Glutamatergic neuron (in vitro differentiated cells): ENCODE results near the gene EXOSC3. TPM values are rescaled to one million over a fixed set of nuclear protein-coding genes. Genes with fewer than 3 reads are reported as not detected.
A peak's percentile ranks its signal among the peaks of the same experiment; 100 is the strongest.
"Not testable (repeated sequence)": the region's sequence is repeated elsewhere in the genome, so short reads cannot be mapped to it uniquely, and the experiment has no call there.

ENCODE experiments used
- DNase-seq: peaks from one replicate; pipeline ENCODE4 v3.0.0; 2022
- H3K27ac Mint-ChIP-seq: one replicate; pipeline ENCODE4 v1.8.0; 2020; ENCODE audit warnings: mild to moderate bottlenecking, mixed read lengths, inconsistent platforms; ENCODE audit not compliant: unreplicated experiment
- H3K27me3 Mint-ChIP-seq: one replicate; pipeline ENCODE4 v1.8.0; 2020; ENCODE audit warnings: mild to moderate bottlenecking, moderate library complexity, mixed read lengths, inconsistent platforms; ENCODE audit not compliant: unreplicated experiment
- H3K36me3 Mint-ChIP-seq: one replicate; pipeline ENCODE4 v1.8.0; 2020; ENCODE audit warnings: mild to moderate bottlenecking, mixed read lengths, inconsistent platforms; ENCODE audit not compliant: unreplicated experiment
- H3K4me1 Mint-ChIP-seq: one replicate; pipeline ENCODE4 v1.8.0; 2020; ENCODE audit warnings: mild to moderate bottlenecking, low read depth, mixed read lengths, inconsistent platforms; ENCODE audit not compliant: unreplicated experiment
- H3K4me3 Mint-ChIP-seq: one replicate; pipeline ENCODE4 v1.8.0; 2020; ENCODE audit warnings: mild to moderate bottlenecking, mixed read lengths, inconsistent platforms; ENCODE audit not compliant: unreplicated experiment
- H3K9me3 Mint-ChIP-seq: one replicate; pipeline ENCODE4 v1.8.0; 2020; ENCODE audit warnings: mild to moderate bottlenecking, moderate library complexity, mixed read lengths, inconsistent platforms; ENCODE audit not compliant: unreplicated experiment
- long read RNA-seq: library from polyadenylated mRNA; unstranded; transcript quantifications from one replicate; pipeline ENCODE4 v2.0.0, GENCODE V29; 2020; ENCODE audit not compliant: unreplicated experiment
- total RNA-seq: library from RNA; stranded (reverse); fragmentation: NEBNext Ultra II Directional; extraction: Animal tissue kit (Norgen Biotek cat#: 25700); gene quantifications from one replicate; pipeline ENCODE4 v1.2.1, GENCODE V29; 2021; ENCODE audit not compliant: unreplicated experiment
- TF ChIP-seq, protein P1 (sequence below): fragments of 200-600 bp; sonication (generic); IDR thresholded peaks from one replicate; pipeline ENCODE4 v1.5.0; 2021; ENCODE audit not compliant: partially characterized antibody, unreplicated experiment

The EXOSC3 gene
- 45.4 TPM for total RNA-seq
- long read RNA-seq, transcript EXOSC3-202 (3 exons, 768 nt): minor isoform, 8 of 32 reads
- long read RNA-seq, transcript EXOSC3-201 (4 exons, 1,806 nt): major isoform, 10 of 32 reads
- long read RNA-seq, partial matches to known transcripts: 0 of 32 reads
- long read RNA-seq, other reads (novel, unspliced or antisense): 13 of 32 reads

DNA sequence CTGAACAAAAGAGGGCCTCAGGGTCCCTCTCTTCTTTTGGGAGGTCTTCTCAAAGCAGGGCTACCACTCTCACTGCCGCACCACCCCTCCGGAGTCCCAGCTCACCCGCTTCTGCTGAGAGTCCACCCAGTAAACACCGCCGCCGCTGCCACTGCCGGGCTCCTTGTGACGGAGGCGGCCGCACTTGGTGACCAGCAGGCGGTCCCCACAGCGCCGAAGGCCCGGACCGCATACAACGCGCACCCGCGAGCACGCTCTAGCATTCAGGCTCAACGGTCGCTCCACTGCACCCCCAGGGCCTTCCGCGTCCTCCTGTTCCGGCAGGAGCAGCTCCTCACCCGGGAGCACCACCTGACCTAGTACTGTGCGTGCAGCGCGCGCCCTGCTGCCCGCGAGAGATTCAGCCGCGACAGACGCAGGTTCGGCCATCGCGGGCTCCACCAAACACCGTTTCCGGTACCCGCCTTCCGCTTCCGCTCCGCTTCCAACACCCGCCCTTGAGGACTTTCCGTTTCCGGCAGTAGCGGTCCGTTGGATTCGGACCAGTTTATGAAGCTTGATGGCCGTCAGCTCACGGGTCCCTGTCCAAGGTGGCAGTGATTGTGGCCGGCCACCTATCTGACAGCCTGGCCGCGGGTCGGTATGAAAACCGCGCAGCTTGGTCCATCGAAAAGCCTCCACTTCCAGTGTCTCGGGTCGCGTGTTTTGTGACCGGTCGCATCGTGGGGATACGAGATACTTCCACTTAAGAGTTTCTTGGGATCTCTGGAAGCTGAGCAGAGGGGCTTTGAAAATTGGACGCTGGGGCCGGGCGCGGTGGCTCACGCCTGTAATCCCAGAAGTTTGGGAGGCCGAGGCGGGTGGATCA lies at the start of gene EXOSC3:
EXOSC3 (minus strand) TSS at position 449 of the 868 bp plus-strand sequence; CDS start at position 429, 20 bp downstream.
- peaks cover 12% of the 10 kb centered on the region for H3K4me1 Mint-ChIP-seq
- peaks cover 5% of the 10 kb centered on the region for H3K27me3 Mint-ChIP-seq
- TF ChIP-seq, protein P1, sequence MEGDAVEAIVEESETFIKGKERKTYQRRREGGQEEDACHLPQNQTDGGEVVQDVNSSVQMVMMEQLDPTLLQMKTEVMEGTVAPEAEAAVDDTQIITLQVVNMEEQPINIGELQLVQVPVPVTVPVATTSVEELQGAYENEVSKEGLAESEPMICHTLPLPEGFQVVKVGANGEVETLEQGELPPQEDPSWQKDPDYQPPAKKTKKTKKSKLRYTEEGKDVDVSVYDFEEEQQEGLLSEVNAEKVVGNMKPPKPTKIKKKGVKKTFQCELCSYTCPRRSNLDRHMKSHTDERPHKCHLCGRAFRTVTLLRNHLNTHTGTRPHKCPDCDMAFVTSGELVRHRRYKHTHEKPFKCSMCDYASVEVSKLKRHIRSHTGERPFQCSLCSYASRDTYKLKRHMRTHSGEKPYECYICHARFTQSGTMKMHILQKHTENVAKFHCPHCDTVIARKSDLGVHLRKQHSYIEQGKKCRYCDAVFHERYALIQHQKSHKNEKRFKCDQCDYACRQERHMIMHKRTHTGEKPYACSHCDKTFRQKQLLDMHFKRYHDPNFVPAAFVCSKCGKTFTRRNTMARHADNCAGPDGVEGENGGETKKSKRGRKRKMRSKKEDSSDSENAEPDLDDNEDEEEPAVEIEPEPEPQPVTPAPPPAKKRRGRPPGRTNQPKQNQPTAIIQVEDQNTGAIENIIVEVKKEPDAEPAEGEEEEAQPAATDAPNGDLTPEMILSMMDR: no peak
- H3K9me3 Mint-ChIP-seq: peaks cover 14% of the 10 kb centered on the region
- peak within 1 kb of the TSS; percentile 95 for H3K4me3 Mint-ChIP-seq
- no peaks in the 10 kb centered on the region for H3K36me3 Mint-ChIP-seq
- H3K27ac Mint-ChIP-seq: peak within 1 kb of the TSS; percentile 95
- peak; percentile 91 for DNase-seq

- Mint-ChIP-seq H3K9me3 (no peaks in the 10 kb centered on the region), H3K4me1 (no peaks in the 10 kb centered on the region), H3K36me3 (no peaks in the 10 kb centered on the region), H3K4me3 (no peak overlapping the region), H3K27ac (no peak overlapping the region), H3K27me3 (peaks cover 2% of the 10 kb centered on the region)
- DNase-seq: no peak
- TF ChIP-seq, protein P1: no peak
Measured at GRCh38 chr9:37827483-37828165, 42.8 kb upstream of the EXOSC3 start.

DNA sequence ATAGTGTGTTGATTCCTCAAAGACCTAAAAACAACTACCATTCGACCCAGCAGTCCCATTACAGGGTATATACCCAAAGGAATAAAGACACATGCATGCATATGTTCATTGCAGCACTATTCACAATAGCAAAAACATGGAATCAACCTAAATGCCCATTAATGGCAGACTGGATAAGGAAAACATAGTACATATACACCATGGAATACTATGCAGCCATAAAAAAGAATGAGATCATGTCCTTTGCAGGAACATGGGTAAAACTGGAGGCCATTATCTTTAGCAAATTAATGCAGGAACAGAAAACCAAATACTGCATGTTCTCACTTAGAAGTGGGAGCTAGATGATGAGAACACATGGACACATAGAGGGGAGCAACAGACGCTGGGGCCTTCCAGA lies 40.3 kb upstream of the EXOSC3 start:
- not testable (repeated sequence) for H3K36me3 Mint-ChIP-seq

DNA sequence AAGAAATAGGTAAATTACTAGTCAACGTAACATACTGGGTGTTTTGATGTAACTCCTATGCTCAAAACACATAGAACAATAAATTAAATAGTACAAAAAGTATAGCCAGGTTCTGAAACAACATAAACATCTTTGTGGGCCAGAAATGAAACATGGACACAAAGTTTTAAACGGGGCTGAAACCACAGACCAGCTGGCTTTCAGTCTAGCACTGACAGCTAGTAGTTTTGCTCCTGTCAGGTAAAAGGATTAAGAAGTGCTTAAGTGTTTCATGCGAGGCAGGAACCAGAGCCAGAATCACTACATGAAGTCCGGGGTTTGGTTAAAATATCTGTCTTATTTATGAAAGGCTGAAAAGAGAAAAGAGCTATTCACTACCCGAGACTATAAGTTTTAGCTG lies 35.3 kb upstream of the EXOSC3 start:
- no peaks in the 10 kb centered on the region for H3K36me3 Mint-ChIP-seq

More for the DNA sequence above, 40.3 kb upstream of the EXOSC3 start:
- H3K27me3 Mint-ChIP-seq, H3K27ac Mint-ChIP-seq, H3K4me3 Mint-ChIP-seq, DNase-seq, H3K9me3 Mint-ChIP-seq, H3K4me1 Mint-ChIP-seq: not testable (repeated sequence)

GRCh38 chr9:37818849-37819248 lies 34.0 kb upstream of the EXOSC3 start:
- H3K27ac Mint-ChIP-seq: no peak overlapping the region
- TF ChIP-seq, protein P1: no peak
- no peaks in the 10 kb centered on the region for H3K27me3 Mint-ChIP-seq
- no peaks in the 10 kb centered on the region for H3K36me3 Mint-ChIP-seq
- H3K9me3 Mint-ChIP-seq: no peaks in the 10 kb centered on the region
- no peaks in the 10 kb centered on the region for H3K4me1 Mint-ChIP-seq
- no peak overlapping the region for H3K4me3 Mint-ChIP-seq
- no peak for DNase-seq

More for the DNA sequence above, 35.3 kb upstream of the EXOSC3 start:
- Mint-ChIP-seq H3K27me3 (no peaks in the 10 kb centered on the region), H3K27ac (no peak overlapping the region), H3K4me3 (no peak overlapping the region), H3K4me1 (no peaks in the 10 kb centered on the region), H3K9me3 (no peaks in the 10 kb centered on the region)
- TF ChIP-seq, protein P1: no peak
- DNase-seq: no peak
